WTC11 (cell line): Measurements from ENCODE around the gene HYAL2. TPM values are rescaled to one million over a fixed set of nuclear protein-coding genes. Genes with fewer than 3 reads are reported as not detected.

Source experiments
- ATAC-seq: fragments of 200-7000 bp; cut with Tn5 transposase; 2 replicates; pipeline ENCODE4 v1.10.0; 2021; ENCODE audit warnings: mild to moderate bottlenecking, moderate library complexity
- CTCF ChIA-PET: fragments of 300-600 bp; sonication (Branson Sonifier 250); formaldehyde crosslinking; loops from one replicate; lab custom pipeline; 2021; ENCODE audit warnings: antibody characterized with exemption; lab: Charles Lee
- POLR2A ChIA-PET: fragments of 350-600 bp; sonication (Branson Sonifier 250); formaldehyde crosslinking; loops from one replicate; lab custom pipeline; 2021; ENCODE audit warnings: antibody characterized with exemption; lab: Charles Lee
- DNase-seq: peaks from one replicate; pipeline ENCODE4 v3.0.0; 2021; ENCODE audit warnings: low spot score
- H3K27ac Mint-ChIP-seq: 2 replicates; pipeline ENCODE4 v1.8.0; 2021; ENCODE audit warnings: mixed read lengths
- H3K27me3 Mint-ChIP-seq: 2 replicates; pipeline ENCODE4 v1.8.0; 2021; ENCODE audit warnings: low read depth, mild to moderate bottlenecking, moderate library complexity, mixed read lengths
- H3K36me3 Mint-ChIP-seq: 2 replicates; pipeline ENCODE4 v1.8.0; 2021; ENCODE audit warnings: mixed read lengths
- H3K4me1 Mint-ChIP-seq: 2 replicates; pipeline ENCODE4 v1.8.0; 2022; ENCODE audit warnings: mixed read lengths
- H3K4me3 Mint-ChIP-seq: 2 replicates; pipeline ENCODE4 v1.8.0; 2021; ENCODE audit warnings: mild to moderate bottlenecking, moderate library complexity, mixed read lengths
- H3K9me3 Mint-ChIP-seq: 2 replicates; pipeline ENCODE4 v1.8.0; 2021; ENCODE audit warnings: mixed read lengths
- AR ChIP-seq: fragments of 250-450 bp; sonication (Bioruptor Pico); IDR thresholded peaks from 2 replicates; pipeline ENCODE4 v1.9.0; 2021; ENCODE audit warnings: mild to moderate bottlenecking
- CREB1 ChIP-seq: sonication (generic); formaldehyde crosslinking; IDR thresholded peaks from 2 replicates; pipeline ENCODE4 v1.8.0; 2023; ENCODE audit warnings: mild to moderate bottlenecking, missing genetic modification reagents
- CREM ChIP-seq: sonication (generic); formaldehyde crosslinking; IDR thresholded peaks from 2 replicates; pipeline ENCODE4 v1.8.1; 2022; ENCODE audit warnings: mild to moderate bottlenecking, missing genetic modification reagents, moderate library complexity
- ESRRA ChIP-seq: sonication (generic); formaldehyde crosslinking; IDR thresholded peaks from 2 replicates; pipeline ENCODE4 v1.8.1; 2022; ENCODE audit warnings: mild to moderate bottlenecking, missing genetic modification reagents, borderline replicate concordance
- FOXJ3 ChIP-seq: sonication (generic); formaldehyde crosslinking; IDR thresholded peaks from 2 replicates; pipeline ENCODE4 v1.9.0; 2021; ENCODE audit warnings: missing genetic modification reagents, mild to moderate bottlenecking, borderline replicate concordance
- FOXK1 ChIP-seq: sonication (generic); formaldehyde crosslinking; IDR thresholded peaks from 2 replicates; pipeline ENCODE4 v1.8.0; 2022; ENCODE audit warnings: mild to moderate bottlenecking, moderate library complexity, missing genetic modification reagents
- FOXP1 ChIP-seq: sonication (generic); formaldehyde crosslinking; IDR thresholded peaks from 2 replicates; pipeline ENCODE4 v1.8.0; 2022; ENCODE audit warnings: missing genetic modification reagents, mild to moderate bottlenecking, moderate library complexity, borderline replicate concordance
- GTF2I ChIP-seq: fragments of 250-450 bp; sonication (Bioruptor Pico); conservative IDR thresholded peaks from 2 replicates; pipeline ENCODE4 v1.4.0; 2021; ENCODE audit warnings: mild to moderate bottlenecking
- HMGA2 ChIP-seq: fragments of 250-450 bp; sonication (Bioruptor Pico); IDR thresholded peaks from 2 replicates; pipeline ENCODE4 v1.4.0; 2021; ENCODE audit warnings: mild to moderate bottlenecking, moderate library complexity
- JAZF1 ChIP-seq: fragments of 250-450 bp; sonication (Bioruptor Pico); IDR thresholded peaks from 2 replicates; pipeline ENCODE4 v1.9.0; 2021; ENCODE audit warnings: moderate library complexity, mild to moderate bottlenecking, inconsistent platforms
- MAX ChIP-seq: sonication (generic); formaldehyde crosslinking; IDR thresholded peaks from 2 replicates; pipeline ENCODE4 v1.8.0; 2022; ENCODE audit warnings: mild to moderate bottlenecking, missing genetic modification reagents
- MYBL2 ChIP-seq: sonication (generic); formaldehyde crosslinking; IDR thresholded peaks from 2 replicates; pipeline ENCODE4 v1.8.1; 2023; ENCODE audit warnings: mild to moderate bottlenecking, moderate library complexity, missing genetic modification reagents
- NFATC4 ChIP-seq: fragments of 250-450 bp; sonication (Bioruptor Pico); IDR thresholded peaks from 2 replicates; pipeline ENCODE4 v1.9.0; 2021; ENCODE audit warnings: mild to moderate bottlenecking
- NFE2L1 ChIP-seq: sonication (generic); formaldehyde crosslinking; IDR thresholded peaks from 2 replicates; pipeline ENCODE4 v1.8.1; 2023; ENCODE audit warnings: missing genetic modification reagents
- OVOL2 ChIP-seq: fragments of 250-450 bp; sonication (Bioruptor Pico); IDR thresholded peaks from 2 replicates; pipeline ENCODE4 v1.9.0; 2021; ENCODE audit warnings: mild to moderate bottlenecking, borderline replicate concordance
- PRRX2 ChIP-seq: fragments of 250-450 bp; sonication (Bioruptor Pico); IDR thresholded peaks from 2 replicates; pipeline ENCODE4 v1.8.0; 2021; ENCODE audit warnings: mild to moderate bottlenecking
- RORB ChIP-seq: fragments of 250-450 bp; sonication (Bioruptor Pico); IDR thresholded peaks from 2 replicates; pipeline ENCODE4 v1.9.0; 2021; ENCODE audit warnings: mild to moderate bottlenecking
- SOX15 ChIP-seq: fragments of 250-450 bp; sonication (Bioruptor Pico); IDR thresholded peaks from 2 replicates; pipeline ENCODE4 v1.9.0; 2021; ENCODE audit warnings: mild to moderate bottlenecking
- SP1 ChIP-seq: sonication (generic); formaldehyde crosslinking; conservative IDR thresholded peaks from 2 replicates; pipeline ENCODE4 v1.8.1; 2022; ENCODE audit warnings: missing genetic modification reagents
- TEAD4 ChIP-seq: sonication (generic); formaldehyde crosslinking; IDR thresholded peaks from 2 replicates; pipeline ENCODE4 v1.8.0; 2022; ENCODE audit warnings: mild to moderate bottlenecking, missing genetic modification reagents
- USF2 ChIP-seq: sonication (generic); formaldehyde crosslinking; IDR thresholded peaks from 2 replicates; pipeline ENCODE4 v1.8.1; 2023; ENCODE audit warnings: mild to moderate bottlenecking, missing genetic modification reagents, moderate library complexity
- ZNF121 ChIP-seq: sonication (generic); formaldehyde crosslinking; IDR thresholded peaks from 2 replicates; pipeline ENCODE4 v1.8.0; 2023; ENCODE audit warnings: missing genetic modification reagents
- ZNF138 ChIP-seq: sonication (generic); formaldehyde crosslinking; conservative IDR thresholded peaks from 2 replicates; pipeline ENCODE4 v1.8.1; 2022; ENCODE audit warnings: mild to moderate bottlenecking, moderate library complexity, missing genetic modification reagents
- ZNF219 ChIP-seq: sonication (generic); formaldehyde crosslinking; IDR thresholded peaks from 2 replicates; pipeline ENCODE4 v1.8.0; 2023; ENCODE audit warnings: missing genetic modification reagents, mild to moderate bottlenecking, borderline replicate concordance
- ZNF263 ChIP-seq: sonication (generic); formaldehyde crosslinking; IDR thresholded peaks from 2 replicates; pipeline ENCODE4 v1.8.1; 2022; ENCODE audit warnings: low read depth, mild to moderate bottlenecking, moderate library complexity, missing genetic modification reagents
- ZNF281 ChIP-seq: sonication (generic); formaldehyde crosslinking; IDR thresholded peaks from 2 replicates; pipeline ENCODE4 v1.8.0; 2023; ENCODE audit warnings: mild to moderate bottlenecking, missing genetic modification reagents
- ZNF317 ChIP-seq: sonication (generic); formaldehyde crosslinking; IDR thresholded peaks from 2 replicates; pipeline ENCODE4 v1.8.1; 2023; ENCODE audit warnings: low read depth, mild to moderate bottlenecking, moderate library complexity, missing genetic modification reagents, borderline replicate concordance
- ZNF396 ChIP-seq: fragments of 250-450 bp; sonication (Bioruptor Pico); IDR thresholded peaks from 2 replicates; pipeline ENCODE4 v1.8.0; 2021; ENCODE audit warnings: mild to moderate bottlenecking, moderate library complexity, borderline replicate concordance
- ZNF423 ChIP-seq: fragments of 250-450 bp; sonication (Bioruptor Pico); IDR thresholded peaks from 2 replicates; pipeline ENCODE4 v2.1.2; 2022; ENCODE audit warnings: mild to moderate bottlenecking, moderate library complexity
- total RNA-seq: library from RNA; stranded (reverse); gene quantifications from 3 replicates; pipeline ENCODE4 v1.2.3, GENCODE V29; 2021
- TF ChIP-seq, protein P1 (sequence below): sonication (generic); formaldehyde crosslinking; IDR thresholded peaks from 2 replicates; pipeline ENCODE4 v1.8.1; 2022; ENCODE audit warnings: mild to moderate bottlenecking, moderate library complexity, missing genetic modification reagents
- TF ChIP-seq, protein P2 (sequence below): fragments of 250-450 bp; sonication (Bioruptor Pico); IDR thresholded peaks from 2 replicates; pipeline ENCODE4 v2.1.2; 2022; ENCODE audit warnings: mild to moderate bottlenecking, moderate library complexity

The HYAL2 gene
- total RNA-seq, 1 experiment from 2014 or later, result 58.0 TPM

DNA sequence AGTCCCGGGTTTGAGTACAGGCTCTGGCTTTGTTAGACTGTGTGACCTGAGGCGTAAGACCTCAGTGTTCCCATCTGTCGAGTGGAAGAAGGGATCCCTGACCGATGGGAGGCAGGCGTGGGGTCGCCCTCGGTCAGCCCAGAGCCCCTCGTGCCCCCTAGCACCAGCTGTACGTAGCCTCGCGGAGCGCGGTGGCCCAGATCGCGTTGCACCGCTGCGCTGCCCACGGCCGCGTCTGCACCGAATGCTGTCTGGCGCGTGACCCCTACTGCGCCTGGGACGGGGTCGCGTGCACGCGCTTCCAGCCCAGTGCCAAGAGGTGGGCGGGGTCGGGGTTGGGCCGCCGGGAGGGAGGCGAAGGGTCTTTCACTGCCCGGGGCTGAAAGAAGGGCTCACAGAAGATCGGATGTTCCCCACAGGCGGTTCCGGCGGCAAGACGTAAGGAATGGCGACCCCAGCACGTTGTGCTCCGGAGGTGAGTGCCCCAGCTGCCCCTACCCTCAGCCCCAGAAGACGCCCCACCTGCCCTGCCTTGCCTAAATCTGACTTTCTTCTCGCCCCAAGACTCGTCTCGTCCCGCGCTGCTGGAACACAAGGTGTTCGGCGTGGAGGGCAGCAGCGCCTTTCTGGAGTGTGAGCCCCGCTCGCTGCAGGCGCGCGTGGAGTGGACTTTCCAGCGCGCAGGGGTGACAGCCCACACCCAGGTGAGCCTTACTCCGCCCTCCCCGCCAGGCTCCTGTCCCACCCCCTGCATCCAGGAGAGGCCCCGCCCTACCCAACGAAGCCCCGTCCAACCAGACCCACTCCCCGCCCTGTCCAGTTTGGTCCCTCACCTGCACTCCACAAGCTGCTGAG lies 47.2 kb downstream of the HYAL2 start:
- peak overlapping the region; percentile 80 for H3K4me3 Mint-ChIP-seq
- no peak overlapping the region for H3K27ac Mint-ChIP-seq
- POLR2A ChIA-PET, result interaction anchor here (0.8 to 1.5 kb wide), 5 partner anchors 15 to 58 kb away, joined by 3 to 5 read pairs (median 3); partner anchors contain the start of genes IFRD2 and TUSC2
- peaks cover 64% of the 10 kb centered on the region for H3K27me3 Mint-ChIP-seq
- no peaks in the 10 kb centered on the region for H3K9me3 Mint-ChIP-seq
- ATAC-seq (peak; percentile 19), DNase-seq (peak; percentile 70)
- H3K36me3 Mint-ChIP-seq, result no peaks in the 10 kb centered on the region
- CTCF ChIA-PET, result interaction anchor here (0.6 to 12.5 kb wide), 28 partner anchors 9 to 317 kb away, joined by 3 to 145 read pairs (median 6); partner anchors contain the start of genes GNAI2, GNAT1, HYAL1 and HYAL2
- H3K4me1 Mint-ChIP-seq, result peaks cover 27% of the 10 kb centered on the region
- TF ChIP-seq ZNF423 (CRISPR knock-in tag) (no peak), ZNF317 (no peak), NFE2L1 (no peak), ZNF121 (peak; percentile 38; the same call in 1 of the 2 replicates), USF2 (CRISPR knock-in tag) (peak; percentile 52), MAX (peak; percentile 78), RORB (no peak), MYBL2 (CRISPR knock-in tag) (no peak), PRRX2 (no peak), FOXK1 (CRISPR knock-in tag) (0 out of 2 replicates have a peak, but pooled peaks have one; percentile 24), OVOL2 (CRISPR knock-in tag) (no peak), ZNF219 (no peak), ZNF396 (CRISPR knock-in tag) (no peak), CREB1 (CRISPR knock-in tag) (no peak), ZNF138 (CRISPR knock-in tag) (no peak), AR (no peak), TEAD4 (CRISPR knock-in tag) (no peak), ESRRA (no peak), SOX15 (CRISPR knock-in tag) (no peak), ZNF281 (CRISPR knock-in tag) (no peak), NFATC4 (no peak), ZNF263 (CRISPR knock-in tag) (no peak), CREM (no peak), HMGA2 (CRISPR knock-in tag) (no peak), FOXJ3 (CRISPR knock-in tag) (no peak), FOXP1 (CRISPR knock-in tag) (peak; percentile 20; the same call in 1 of the 2 replicates), SP1 (peak; percentile 62), JAZF1 (CRISPR knock-in tag) (no peak), GTF2I (CRISPR knock-in tag) (no peak)
- TF ChIP-seq, protein P1, sequence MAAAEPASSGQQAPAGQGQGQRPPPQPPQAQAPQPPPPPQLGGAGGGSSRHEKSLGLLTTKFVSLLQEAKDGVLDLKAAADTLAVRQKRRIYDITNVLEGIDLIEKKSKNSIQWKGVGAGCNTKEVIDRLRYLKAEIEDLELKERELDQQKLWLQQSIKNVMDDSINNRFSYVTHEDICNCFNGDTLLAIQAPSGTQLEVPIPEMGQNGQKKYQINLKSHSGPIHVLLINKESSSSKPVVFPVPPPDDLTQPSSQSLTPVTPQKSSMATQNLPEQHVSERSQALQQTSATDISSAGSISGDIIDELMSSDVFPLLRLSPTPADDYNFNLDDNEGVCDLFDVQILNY (CRISPR knock-in tag), result peak; percentile 52; the same call in 1 of the 2 replicates
- TF ChIP-seq, protein P2, sequence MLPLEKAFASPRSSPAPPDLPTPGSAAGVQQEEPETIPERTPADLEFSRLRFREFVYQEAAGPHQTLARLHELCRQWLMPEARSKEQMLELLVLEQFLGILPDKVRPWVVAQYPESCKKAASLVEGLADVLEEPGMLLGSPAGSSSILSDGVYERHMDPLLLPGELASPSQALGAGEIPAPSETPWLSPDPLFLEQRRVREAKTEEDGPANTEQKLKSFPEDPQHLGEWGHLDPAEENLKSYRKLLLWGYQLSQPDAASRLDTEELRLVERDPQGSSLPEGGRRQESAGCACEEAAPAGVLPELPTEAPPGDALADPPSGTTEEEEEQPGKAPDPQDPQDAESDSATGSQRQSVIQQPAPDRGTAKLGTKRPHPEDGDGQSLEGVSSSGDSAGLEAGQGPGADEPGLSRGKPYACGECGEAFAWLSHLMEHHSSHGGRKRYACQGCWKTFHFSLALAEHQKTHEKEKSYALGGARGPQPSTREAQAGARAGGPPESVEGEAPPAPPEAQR (CRISPR knock-in tag), result no peak
